T47D (cell line): ENCODE measurements around the gene MAP4K2.
"Not testable (repeated sequence)": the region's sequence is repeated elsewhere in the genome, so short reads cannot be mapped to it uniquely, and the experiment has no call there.

Experiments
- DNase-seq, 2 experiments: peaks; one replicate each; pipeline versions ENCODE4 v3.0.0 to v3.0.0-alpha.2; 2011 to 2012; ENCODE audit warnings: low read depth in 1 of 2, low spot score in 1 of 2
- JUND ChIP-seq: IDR thresholded peaks from 2 replicates; pipeline ENCODE4 v1.6.1; 2012; ENCODE audit warnings: low read depth
- in situ Hi-C: cut with HindIII; loops from 2 replicates; pipeline ENCODE4 v1.10.0; 2016; ENCODE audit warnings: low sequenced_read_pairs, low pct_unique_long_range_greater_than_20kb

The MAP4K2 gene

DNA sequence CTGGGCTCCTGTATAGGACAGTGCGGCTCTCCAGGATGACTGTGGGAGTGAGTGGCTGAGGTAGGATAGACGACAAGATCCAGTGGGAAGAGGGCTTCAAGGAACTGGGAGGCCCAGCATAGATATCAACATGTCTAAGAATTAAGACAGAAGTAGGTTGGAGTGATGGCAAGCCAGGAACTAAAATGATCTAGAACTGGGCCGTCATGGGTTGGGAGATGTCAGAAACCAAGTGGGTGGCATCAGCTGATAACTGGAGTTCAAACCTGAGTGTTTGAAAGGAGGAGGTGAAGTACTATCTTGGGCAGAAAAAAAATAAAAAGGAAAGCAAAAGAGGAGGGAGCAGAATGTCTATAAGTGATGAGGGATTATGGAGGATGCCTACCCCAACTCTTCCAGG is 14.5 kb upstream of the MAP4K2 start:
- DNase-seq: no peak
- TF ChIP-seq JUND: no peak
- in situ Hi-C loops: no loop called here

DNA sequence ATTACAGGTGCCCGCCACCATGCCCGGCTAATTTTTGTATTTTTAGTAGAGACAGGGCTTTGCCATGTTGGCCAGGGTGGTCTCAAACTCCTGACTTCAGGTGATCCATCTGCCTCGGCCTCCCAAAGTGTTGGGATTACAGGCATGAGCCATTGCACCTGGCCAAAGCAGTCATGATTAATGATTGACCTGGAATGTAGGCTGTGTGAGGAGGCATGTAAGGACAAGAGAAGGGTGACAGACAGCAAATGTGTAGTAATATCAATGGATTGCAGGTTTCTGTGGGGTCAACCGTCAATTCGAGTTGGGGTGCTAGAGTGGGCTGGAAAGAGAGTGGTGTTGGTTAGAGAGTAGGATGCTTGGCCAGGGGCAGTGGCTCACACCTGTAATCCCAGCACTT is 12.4 kb upstream of the MAP4K2 start:
- in situ Hi-C loops, DNase-seq: not testable (repeated sequence)

DNA sequence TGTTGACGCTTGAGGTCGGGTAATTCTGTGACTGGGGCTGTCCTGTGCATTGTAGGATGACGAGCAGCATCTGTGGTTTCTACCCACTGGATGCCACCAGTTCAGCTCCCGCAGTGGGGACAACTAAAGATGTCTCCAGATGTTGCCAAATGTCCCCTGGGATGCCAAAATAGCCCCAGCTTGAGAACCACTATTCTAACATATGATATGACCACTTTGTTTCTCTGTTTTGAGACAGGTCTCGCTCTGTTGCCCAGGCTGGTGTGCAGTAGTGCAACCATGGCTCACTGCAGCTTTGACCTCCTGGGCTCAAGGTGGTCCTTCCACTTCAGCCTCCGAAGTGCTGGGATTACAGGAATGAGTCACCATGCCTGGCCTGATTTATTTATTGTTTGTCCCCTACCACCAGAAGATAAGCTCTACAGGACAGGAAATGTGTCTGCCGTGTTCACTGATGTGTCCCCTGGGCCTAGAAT is 11.7 kb upstream of the MAP4K2 start:
- TF ChIP-seq JUND: no peak
- no peak for DNase-seq
- in situ Hi-C loops: no loop called here

DNA sequence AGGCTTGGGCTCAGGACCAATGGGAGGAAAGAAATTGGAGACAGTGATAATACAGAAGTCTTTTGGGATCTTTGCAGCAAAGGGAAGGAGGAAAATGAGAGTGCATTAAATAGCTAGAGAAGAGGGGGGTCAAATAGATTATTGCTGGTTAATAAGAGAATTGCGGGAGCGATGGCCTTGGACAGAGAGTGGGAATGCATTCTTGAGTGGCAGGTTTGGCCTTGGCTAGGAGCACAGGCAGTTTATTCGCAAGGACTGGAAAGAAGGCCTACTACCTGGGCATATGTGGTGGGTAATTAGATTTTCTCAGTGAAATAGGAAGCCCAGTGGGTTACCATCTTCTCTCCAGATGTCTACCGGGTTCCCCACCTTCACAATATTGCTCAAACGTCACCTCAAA is 10.8 kb upstream of the MAP4K2 start:
- no peak for DNase-seq
- TF ChIP-seq JUND: no peak
- in situ Hi-C loops: no loop called here

DNA sequence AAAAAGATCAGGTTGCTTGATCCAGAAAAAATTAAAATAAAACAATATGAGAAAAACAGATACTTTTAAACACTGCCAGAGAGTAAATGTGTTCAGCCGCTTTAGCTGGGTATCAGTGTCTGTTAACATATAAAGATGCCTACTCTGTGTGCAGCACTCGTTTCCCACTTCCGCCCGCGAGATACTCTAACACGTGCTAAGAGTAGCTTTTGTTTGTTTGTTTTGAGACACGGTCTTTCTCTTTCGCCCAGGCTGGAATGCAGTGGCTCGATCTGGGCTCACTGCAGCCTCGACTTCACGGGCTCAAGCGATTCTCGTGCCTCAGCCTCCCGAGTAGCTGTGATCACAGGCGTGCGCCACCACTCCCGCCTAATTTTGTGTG is 7.9 kb upstream of the MAP4K2 start:
- in situ Hi-C loops: no loop called here
- DNase-seq: peak in 1 of 2 experiments; percentile 73
- no peak for TF ChIP-seq JUND

DNA sequence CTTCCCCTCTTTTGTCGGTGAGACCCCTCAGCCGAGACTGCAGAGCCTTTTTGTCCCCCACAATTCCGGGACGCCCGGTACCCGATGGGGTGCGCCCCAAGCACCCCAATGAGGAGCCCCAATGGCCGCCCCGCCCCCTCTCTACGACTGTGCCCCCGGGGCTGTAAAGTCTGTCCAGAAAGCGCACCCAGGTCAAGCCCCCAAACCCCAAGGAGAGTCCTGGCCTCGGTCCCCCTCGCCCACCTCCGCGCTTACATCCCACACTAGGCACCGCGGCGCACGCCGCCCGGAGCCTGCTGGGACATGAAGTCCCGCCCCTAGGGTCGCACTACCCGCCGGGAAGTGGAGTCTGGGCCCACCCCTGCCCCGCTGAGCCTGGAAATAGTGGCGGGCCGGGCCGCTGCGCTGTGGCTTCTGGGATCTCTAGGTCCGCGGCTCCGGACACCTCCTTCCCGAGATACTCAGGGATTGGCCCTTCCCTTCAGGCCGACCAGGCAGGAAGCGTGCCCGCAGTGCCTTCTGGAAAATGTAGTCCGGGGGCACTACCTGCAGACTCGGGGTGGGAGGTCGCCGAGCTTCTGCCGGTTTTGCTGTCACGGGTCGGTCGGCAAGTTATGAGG is 7.4 kb upstream of the MAP4K2 start, which contains the start of gene MEN1:
MEN1 (minus strand) TSS at position 281 of the 620 bp plus-strand sequence. CDS start 442 bp downstream, outside the sequence.
- peak; percentile 98 to 99 for DNase-seq
- in situ Hi-C loops: no loop called here
- no peak for TF ChIP-seq JUND

DNA sequence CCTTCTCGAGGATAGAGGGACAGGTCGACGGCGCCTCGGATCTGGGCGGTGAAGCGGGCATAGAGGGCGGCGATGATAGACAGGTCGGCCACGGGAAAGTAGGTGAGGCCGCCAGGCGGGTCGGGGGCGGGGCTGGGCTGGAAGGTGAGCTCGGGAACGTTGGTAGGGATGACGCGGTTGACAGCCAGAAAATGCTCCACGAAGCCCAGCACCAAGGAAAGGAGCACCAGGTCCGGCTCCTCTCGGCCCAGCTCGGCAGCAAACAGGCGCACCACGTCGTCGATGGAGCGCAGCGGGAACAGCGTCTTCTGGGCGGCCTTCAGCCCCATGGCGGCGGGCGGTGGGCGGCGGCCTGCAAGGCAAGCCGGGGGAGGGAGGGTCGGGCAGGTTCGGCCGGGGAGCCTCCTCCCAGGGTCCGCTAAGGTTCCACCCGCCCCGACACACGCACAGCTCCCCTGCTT is 6.8 kb upstream of the MAP4K2 start:
- in situ Hi-C loops: no loop called here
- peak; percentile 75 to 85 for DNase-seq
- no peak for TF ChIP-seq JUND

DNA sequence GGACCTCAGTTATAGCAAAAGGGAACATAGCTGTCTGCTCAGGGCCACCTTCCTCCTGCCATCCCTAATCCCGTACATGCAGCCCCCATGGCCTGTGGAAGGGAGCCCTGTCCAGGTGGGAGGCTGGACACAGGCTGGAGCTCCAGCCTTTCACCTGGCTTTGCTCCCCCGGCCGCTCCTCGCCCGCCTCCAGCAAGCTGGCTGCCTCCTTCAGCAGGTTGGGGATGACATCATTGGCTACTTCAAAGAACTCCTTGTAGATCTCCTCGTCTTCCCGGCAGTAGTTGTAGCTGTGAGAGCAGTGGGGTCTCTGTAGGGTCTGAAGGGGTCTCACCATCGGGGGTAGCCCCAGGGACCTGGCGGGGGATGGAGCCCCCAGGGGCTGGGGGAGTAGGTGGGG is 2.5 kb upstream of the MAP4K2 start:
- TF ChIP-seq JUND: no peak
- in situ Hi-C loops: no loop called here
- DNase-seq: no peak

DNA sequence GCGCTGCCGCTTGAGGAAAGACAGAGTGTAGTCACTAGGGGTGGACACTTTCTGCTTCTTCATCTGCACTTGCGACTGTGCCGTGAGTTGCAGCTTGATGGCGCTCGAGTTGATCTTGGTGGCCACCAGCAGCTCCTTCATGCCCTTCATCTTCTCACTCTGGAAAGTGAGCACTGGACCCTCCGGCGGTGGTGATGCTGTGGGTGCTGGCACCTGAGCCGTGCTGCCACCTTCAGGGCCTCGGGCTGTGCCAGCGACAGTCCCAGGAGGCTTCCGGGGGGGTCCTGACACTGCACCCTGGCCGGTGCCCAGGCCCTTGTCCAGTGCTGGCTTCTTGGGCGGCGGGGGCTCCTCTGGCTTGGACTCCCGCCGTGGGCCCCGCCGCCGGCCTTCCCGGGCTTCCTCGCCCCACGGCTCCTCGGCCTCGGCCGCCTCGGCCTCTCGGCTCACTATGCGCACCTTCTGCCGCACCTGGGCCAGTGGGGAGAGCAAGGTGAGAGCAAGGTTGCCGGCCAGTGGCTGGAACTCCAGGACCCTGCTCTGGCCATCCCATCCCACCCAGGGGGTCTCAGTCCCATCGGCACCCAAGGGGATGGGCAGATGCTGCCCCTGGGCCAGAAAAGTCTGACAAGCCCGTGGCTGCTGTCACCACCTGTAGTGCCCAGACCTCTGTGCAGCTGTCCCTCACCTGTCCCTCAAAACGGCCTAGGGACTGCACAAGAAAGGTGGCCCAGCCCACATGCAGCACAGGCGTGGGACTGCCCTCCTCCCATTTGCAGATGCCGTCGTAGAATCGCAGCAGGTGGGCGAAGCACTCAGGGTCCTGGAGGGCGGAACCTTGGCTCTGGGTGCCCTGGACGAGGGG is 1.6 kb upstream of the MAP4K2 start:
- in situ Hi-C loops: no loop called here
- DNase-seq: no peak
- TF ChIP-seq JUND: no peak

DNA sequence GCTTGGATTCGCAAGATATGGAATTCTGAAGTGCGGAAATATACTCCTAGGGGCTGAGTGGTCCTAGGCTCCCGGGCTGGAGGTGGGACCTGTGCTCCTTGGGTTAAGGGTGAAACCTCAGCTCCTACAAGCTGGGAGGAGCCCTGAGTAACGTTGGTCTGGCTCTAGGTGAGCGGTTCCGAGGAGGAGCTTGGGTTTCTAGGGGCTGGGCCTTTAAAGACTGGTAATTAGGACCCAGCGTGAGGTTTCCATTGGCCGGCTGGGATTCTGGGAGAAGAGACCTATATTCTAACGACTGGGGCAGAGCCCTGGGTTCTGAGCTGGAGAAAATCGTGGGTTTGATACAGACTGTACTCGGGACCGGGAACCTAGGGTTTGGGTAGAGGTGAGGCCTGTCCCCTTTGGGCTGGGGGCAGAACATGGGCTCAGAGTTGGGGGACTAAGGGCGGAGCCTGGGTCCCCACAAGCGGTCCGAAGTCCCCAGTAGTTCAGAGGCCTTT is 882 bp upstream of the MAP4K2 start:
- TF ChIP-seq JUND: no peak
- in situ Hi-C loops: no loop called here
- DNase-seq: peak in 1 of 2 experiments; percentile 64

DNA sequence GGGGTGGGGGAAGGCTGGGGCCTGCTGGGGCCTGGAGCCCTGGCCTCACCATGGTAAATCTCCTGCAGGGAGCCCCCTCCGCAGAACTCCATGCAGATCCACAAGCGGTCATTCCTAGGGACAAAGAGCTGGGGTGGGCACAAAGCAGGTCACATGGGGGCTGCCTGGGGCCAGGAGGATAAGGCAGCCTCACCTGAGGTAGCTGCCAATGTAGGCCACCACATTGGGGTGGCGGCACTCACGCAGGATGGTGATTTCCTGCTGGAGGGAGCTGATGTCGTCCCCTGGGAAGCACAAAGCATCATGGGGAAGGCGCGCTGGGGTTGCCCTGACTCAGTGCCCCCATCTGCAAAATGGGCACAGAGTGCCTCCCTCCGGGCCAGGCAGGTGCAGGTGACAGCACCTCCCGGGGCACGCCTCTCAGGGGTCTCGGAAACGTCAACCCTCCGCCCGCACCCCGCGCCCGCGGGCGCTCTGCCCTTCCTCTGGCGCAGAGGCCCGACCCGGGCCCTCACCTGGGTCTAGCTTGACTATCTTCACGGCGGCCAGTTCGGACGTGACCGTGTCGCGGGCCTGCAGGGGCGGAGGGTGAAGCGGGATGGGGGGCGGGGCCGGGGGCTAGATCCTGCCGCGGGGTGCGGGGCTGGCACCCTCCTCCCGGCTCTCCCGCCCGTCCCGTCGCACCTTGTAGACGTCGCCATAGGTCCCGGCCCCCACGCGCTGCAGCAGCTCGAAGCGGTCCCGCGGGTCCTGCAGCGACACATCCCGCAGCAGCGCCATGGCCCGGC is 450 bp downstream of the MAP4K2 start:
- no peak for TF ChIP-seq JUND
- in situ Hi-C loops: no loop called here

DNA sequence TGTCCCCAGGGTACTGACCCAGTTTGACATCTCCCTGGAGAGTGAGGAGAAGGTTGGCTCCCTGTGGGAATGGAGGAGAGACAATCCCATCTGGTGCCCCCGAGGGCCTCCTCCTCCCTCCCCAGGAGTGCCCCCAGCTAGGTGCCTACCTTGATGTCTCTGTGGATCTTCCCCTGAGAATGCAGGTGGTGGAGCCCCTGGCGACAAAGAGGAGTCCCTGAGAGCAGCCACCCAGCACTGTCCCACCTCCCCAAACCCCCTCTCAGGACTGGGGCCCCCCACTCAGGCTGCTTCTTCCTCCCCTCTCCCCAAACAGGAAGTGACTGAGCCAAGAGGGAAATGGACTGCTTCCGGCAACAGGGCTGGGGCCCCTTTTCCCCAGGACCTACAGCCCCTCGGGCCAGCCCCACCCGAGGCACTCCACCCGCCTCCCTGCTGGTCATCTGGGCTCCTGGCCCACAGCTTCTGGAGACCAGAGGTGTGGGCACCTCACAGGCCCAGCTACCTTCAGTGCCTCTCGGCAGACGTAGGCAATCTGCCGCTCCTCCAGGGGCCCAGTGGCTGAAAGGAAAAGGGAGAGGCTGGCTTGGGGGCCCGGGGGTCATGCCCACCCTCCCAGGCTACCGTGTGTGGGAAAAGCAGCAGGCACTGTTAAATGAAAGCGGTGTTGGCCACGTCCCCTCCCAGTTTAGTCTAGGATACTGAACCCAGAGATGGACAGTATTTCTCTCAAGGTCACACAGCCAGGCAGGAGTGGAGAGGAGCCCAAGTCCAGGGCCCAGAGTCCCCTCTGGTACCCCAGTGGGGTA is 1.2 kb downstream of the MAP4K2 start:
- no peak for DNase-seq
- in situ Hi-C loops: no loop called here
- TF ChIP-seq JUND: no peak

More for the DNA sequence above, 450 bp downstream of the MAP4K2 start:
- no peak for DNase-seq
